ENCODE results near the gene LSM14B. TPM values are rescaled to one million over a fixed set of nuclear protein-coding genes. Genes with fewer than 3 reads are reported as not detected.
"Not testable (repeated sequence)": the region's sequence is repeated elsewhere in the genome, so short reads cannot be mapped to it uniquely, and the experiment has no call there.

Gene LSM14B
- 38.6 and 39.4 TPM in 2 replicates for total RNA-seq

DNA sequence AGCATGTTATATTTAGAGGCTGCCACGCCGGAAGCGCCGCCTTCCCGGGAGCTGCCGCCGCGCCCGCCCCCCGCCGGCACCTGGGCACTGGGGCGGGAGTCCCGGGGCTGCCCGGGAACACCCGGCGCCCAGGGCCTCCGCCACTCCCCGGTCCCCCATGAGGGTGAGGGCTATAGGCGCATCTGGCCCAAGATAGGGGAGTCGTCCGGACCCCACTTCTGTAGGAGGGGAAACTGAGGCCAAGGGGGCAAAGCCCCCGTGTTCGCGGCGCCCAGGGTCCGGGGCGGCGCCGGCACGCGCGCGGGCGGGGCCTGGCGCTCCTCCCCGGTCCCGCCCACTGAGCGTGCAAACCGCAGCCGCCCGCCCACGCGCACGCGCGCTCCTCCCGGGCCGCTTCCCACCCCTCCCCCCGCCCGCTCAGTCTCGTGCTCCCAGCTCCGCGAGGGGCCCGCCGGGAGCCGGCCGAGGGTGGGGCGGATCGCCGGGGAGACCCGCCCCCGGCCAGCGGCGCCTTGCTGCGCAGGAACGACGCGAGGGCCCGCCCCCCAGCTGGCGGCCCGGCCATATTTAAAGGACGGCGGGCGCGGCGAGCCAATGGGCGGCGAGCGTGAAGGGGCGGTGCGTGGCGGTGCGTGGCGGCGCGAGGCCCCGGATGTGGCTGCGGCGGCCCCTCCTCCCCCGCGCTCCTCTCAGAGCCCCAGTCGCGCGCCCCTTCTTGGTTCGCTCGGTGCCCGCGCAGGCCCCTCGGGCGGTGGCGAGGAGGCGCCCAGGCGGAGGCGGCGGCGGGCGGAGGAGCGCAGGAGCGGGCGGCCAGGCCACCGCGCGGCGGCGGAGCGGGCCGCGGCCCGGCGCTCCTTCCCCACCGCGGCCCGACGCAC, at the start of gene LSM14B:
LSM14B (plus strand) TSS at position 700 of the 878 bp plus-strand sequence. CDS start 192 bp downstream, outside the sequence.
- intact Hi-C loops (cut with micrococcal nuclease) = loop anchor here (1.0 to 5.0 kb wide), 8 partner anchors 21 to 673 kb away; partner anchors contain the start of genes ADRM1, CABLES2, MTG2 and OSBPL2

DNA sequence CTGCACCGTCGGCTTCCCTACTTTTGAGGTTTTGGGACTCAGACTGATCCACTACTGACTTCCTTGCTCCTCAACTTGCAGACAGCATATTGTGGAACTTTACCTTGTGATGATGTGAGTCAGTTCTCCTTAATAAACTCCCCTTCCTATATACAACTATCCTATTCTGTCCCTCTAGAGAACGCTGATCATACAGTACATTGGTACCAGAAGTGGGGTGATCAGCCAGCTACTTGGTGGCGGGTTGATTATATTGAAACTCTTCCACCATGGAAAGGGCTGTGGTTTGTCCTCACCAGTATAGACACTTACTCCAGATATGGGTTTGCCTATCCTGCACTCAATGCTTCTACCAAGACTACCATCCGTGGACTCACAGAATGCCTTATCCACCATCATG, 49.0 kb upstream of the LSM14B start:
- intact Hi-C loops (cut with micrococcal nuclease) = no loop called here

DNA sequence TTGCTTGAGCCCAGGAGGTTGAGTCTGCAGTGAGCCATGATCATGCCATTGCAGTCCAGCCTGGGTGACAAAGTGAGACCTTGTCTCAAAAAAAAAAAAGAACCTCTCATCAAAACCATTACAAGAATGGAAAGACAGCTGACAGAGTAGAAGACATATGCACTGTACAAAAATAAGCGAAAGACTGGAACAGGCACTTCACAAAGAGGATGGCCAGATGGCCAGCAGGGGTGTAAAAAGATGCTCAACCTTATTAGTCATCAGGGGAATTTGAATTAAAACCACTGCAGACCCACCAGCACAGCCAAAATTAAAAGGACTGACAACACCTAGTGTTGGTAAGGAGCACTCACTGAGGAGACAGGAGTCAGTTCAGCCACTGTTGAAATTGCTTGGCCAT, 43.1 kb upstream of the LSM14B start:
- intact Hi-C loops (cut with micrococcal nuclease) = no loop called here

DNA sequence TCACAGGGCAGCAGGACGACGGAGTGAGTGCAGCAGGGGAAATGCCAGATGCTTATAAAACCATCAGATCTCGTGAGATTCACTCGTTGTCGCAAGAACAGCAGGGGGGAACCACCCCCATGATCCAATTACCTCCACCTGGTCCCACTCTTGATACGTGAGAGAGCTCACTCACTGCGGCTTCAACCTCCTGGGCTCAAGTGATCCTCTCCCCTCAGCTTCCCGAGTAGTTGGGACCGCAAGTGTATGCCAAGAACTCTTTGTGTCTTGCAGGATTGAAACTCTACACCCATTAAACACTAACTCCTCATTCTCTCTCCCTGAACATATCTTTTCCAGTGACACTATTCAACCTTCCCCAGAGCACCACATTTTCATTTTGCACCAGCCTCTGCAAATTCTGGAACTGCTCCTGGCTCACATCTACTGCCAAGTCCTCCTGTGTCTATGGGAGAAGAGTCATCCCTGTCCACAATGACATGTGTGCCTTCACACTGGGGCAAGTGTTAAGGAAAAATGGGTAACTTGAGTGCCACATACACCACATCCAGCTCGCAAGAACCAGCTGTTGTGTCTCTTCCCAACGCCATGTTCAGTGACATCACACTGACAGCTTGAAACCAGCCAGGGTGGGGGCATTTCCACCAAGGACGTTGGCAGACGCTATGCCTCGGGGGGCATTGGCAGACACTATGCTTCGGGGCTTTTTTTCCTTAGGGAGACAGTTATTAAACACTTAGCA, 41.9 kb upstream of the LSM14B start:
- intact Hi-C loops (cut with micrococcal nuclease) = no loop called here

DNA sequence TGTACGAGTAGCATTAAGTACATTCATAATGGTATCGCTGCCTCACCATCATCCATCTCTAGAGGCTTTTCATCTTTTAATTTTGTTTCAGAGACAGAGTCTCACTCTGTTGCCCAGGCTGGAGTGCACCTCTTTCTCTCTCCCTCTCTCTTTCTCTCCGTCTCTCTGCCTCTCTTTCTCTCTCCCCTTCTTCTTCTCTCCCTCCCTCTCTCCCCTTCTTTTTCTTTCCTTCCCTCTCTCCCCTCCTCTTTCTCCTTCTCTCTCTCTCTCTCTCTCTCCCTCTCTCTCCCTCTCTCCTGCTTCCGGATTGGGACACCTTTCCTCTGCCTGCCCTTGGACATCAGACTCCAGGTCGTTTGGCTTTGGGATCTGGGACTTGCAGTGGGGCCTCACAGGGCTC, 39.0 kb upstream of the LSM14B start:
- intact Hi-C loops (cut with micrococcal nuclease) = no loop called here

DNA sequence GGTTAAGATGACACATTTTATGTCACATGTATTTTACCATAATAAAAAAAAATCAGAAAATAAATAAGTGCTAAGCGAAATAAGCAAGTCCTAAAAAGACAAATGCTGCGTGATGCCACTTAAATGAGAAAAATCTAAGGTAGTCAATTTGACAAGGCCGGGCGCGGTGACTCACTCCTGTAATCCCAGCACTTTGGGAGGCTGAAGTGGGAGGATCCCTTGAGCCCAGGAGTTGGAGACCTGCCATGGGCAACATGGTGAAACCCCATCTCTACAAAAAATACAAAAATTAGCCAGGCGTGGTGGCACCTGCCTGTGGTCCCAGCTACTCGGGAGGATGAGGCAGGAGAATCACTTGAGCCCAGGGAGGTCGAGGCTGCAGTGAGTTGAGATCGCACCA, 38.1 kb upstream of the LSM14B start:
- intact Hi-C loops (cut with micrococcal nuclease) = not testable (repeated sequence)

DNA sequence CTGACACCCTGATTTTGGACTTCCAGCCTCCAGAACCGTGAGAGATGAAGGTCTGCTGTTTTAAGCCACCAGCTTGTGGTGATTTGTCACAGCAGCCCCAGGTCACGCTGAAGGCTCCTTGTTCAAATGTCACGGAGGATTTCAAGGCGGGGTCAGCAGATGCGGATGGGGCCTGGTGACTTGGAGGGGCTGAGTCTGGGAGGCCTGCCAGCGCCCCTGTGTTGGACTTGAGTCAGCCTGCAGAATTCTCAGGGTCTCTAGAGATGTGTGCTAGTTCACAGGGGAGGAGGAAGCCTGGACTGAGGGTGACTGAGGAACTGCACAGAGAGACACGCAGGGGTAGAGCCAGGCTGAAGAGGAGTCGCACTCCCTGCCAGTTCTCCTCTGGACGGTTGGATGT, 37.1 kb upstream of the LSM14B start:
- intact Hi-C loops (cut with micrococcal nuclease) = no loop called here

DNA sequence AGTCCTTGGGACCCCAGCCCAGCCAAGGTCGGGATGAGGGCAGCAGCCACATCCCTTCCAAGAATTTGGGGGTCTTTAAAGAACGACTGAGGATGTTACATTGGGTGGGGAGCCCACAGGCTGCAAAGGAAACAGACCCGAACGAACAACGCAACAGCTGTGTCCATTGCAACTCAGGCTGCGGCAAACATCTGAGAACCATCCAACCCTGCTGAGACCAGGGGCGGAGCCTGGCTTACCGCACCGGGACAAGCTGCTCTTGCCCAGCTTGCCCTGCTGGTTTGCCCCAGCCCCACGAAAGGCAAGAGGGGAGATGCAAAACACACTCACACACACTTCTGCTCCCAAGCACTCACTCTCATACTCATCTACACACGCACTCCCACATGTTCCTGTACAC, 35.0 kb upstream of the LSM14B start:
- intact Hi-C loops (cut with micrococcal nuclease) = no loop called here

DNA sequence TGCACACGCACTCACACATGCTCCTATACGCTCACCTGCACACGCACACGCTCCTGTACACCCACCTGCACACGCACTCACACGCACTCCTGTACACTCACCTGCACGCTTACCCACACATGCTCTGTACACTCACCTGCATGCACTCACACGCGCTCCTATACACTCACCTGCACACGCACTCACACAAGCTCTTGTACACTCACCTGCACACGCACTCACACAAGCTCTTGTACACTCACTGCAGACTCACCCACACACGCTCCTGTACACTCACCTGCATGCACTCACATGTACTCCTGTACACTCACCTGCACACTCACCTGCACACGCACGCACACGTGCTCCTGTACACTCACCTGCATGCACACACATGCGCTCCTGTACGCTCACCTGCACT, 34.6 kb upstream of the LSM14B start:
- intact Hi-C loops (cut with micrococcal nuclease) = no loop called here

DNA sequence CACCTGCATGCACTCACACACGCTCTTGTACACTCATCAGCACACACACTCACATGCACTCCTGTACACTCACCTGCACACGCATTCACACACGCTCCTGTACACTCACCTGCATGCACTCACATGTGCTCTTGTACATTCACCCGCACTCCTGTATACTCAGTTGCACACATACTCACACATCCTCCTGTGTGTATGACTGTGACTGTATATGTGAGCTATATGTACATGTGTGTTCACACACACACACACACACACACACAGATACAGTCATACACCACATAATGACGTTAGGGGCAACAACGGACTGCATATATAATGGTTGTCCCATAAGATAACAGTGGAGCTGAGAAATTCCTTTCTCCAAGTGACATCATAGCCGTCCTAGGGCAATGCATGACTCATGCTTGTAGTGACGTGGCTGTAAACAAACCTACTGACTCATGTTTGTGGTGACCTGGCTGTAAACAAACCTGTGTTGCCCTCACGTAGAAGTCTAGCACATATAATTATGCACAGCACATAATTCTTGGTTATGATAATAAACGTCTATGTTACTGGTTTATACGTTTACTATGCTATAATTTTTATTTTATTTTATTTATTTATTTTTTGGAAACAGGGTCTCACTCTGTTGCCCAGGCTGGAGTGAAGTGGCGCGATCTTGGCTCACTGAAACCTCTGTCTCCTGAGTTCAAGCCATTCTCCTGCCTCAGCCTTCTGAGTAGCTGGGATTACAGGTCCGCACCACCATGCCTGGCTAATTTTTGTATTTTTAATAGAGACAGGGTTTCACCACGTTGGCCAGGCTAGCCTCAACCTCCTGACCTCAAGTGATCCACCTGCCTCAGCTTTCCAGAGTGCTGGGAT, 33.8 kb upstream of the LSM14B start:
- intact Hi-C loops (cut with micrococcal nuclease) = no loop called here

DNA sequence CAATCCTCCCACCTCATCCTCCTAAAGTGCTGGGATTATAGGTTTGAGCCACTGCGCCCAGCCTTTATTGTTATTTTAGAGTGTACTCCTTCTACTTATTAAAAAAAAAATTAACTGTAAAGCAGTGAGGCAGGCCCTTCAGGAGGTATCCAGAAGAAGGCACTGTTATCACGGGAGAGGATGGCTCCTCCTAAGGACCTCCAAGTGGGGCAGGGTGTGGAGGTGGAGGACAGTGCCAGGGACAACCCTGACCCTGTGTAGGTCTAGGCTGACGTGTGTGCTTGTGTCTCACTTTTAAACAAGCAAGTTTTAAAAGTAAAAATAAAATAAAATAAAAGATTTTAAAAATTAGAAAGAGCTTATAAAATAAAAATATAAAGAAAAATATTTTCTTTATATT, 32.9 kb upstream of the LSM14B start:
- intact Hi-C loops (cut with micrococcal nuclease) = no loop called here

DNA sequence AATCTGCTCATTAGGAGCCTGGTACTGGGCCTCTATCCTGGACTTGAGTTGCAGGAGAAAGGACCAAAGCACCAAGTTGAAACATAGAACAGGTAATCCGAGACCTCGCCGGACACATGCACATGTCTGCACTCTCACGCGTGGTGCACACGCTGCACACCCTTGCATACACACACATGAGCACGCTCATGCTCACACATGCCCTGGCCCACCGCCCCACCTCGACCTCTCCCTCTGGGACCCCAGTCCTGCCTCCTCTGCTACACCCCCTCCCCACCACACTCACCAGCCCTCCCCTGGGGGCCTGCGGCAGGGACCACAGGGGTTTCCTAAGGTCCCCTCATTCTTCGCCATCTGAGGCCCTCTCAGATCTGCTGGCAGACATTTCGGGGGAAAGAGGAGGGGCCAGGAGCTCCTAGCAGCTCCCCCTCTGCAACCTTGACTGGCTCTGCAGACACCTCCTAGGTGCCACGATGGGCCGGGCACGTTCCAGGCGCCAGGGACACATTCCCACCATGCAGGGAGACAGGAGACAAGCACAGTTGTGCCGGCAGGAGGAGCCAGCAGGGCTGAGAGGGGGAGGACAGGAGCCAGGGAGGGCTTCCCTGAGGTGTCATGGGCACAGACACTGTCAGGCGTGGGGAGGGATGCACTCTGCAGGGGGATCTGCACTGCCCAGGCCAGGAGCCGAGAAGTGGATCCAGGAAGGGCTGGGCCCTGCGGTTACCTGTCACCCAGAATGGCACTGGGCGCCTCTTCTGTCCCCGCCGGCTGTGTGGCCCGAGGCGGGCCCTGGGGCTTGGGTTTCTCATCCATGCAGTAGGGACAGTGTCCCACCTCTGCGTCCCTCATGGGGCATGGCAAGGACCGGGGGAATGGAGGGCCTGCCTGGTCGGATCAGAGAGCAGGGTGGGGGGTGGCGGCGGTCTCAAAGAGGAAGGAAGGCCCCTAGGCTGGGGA, 25.6 kb upstream of the LSM14B start:
- intact Hi-C loops (cut with micrococcal nuclease) = no loop called here

DNA sequence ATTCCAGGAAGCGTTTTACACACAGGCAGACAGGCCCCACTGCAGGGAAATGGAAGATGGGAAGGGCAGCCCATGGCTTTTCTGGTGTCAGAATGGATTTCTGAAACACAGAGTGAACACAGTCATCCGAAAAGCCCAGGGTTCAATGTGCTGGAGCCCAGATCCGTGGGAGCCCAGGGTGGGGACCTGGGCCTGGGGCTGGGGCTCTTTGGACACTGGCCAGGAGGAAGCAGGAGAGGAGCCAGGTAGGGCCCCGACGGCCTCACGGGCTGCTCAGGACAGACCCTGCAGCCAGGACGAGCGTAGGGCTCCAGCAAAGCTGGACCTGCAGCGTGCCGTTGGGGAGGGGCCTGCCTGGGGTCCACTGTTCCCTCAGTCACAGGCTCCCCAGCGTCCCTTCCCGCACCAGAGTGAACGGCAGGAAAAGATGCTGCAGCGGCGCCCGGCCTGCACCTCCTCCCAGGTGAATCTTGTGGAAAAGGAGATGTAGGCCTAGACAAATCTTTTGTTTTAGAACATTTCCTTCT, 24.3 kb upstream of the LSM14B start:
- intact Hi-C loops (cut with micrococcal nuclease) = no loop called here

DNA sequence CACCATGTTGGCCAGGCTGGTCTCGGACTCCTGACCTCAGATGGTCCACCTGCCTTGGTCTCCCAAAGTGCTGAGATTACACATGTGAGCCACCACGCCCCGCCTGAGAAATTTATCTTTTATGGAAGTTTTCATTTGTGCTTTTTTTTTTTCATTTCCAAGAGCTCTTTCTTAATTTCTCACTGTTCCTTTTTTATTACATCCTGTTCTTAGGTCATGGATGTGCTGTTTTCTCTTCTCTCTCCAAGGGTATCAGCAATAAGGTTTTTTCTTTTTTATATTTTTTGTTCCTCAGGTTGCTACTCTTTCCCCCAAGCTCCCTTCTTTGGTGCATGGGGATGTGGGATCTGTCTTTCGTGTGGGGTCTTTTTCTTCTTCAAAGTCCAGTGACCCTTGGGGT, 21.2 kb upstream of the LSM14B start:
- intact Hi-C loops (cut with micrococcal nuclease) = no loop called here

DNA sequence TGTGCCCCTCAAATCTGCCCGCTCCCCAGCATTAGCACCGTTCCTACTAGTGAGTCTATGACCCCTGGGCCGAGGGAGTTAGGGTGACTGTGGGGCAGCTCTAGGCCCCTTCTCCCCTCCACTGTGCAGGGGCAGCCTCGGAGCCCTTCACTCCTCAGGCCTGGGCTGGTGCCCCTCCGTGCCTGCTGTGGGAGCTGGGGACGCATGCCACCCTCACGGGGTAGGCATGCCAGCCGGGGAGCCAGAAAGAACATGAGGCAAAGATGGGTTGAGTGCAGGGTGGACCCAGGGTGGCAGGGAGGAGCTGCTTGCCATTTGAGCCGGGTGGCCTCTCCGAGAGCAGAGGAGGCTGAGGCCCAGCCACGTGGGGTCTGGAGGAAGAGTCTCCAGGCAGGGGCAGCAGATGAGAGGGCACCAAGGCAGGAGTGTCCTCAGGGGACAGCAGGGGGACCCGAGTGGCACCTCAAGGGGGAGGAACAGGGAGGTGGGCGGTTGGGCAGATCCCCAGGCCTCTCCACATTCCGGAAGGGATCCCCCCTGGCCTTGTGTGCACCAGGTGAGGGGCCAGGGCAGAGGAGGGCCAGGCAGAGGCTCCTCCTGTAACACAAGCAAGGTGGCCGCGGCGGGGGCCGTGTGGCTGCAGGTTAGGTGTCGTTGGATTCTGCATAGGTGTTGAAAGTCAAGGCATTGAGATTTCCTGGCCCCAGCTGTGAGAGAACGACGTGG, 18.6 kb upstream of the LSM14B start:
- intact Hi-C loops (cut with micrococcal nuclease) = no loop called here

DNA sequence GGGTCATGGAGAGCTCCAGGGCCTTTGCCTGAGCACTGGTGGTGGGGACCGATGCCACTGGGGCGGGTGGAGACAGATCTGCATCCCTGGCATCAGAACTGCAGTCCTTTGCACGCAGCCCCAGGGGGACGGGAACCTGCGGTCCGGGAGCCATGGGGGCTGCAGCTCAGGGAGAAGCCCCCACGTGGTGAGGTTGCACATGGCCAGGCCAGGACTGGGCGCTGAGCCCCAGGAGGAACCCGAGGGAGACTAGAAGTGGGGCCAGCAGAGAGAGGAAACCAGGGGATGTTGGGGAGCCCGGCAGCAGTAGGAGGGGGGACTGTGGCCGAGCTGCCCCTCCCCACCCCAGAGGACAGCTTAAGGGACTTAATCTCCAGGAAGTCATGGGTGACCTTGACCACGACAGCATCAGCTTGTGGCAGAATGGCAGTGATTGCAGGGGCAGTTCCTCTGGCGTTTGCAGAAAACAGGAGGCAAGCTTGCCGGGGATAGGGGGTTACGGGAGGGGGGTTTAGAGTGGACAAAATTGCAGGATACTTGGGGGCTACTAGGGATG, 18.0 kb upstream of the LSM14B start:
- intact Hi-C loops (cut with micrococcal nuclease) = no loop called here

DNA sequence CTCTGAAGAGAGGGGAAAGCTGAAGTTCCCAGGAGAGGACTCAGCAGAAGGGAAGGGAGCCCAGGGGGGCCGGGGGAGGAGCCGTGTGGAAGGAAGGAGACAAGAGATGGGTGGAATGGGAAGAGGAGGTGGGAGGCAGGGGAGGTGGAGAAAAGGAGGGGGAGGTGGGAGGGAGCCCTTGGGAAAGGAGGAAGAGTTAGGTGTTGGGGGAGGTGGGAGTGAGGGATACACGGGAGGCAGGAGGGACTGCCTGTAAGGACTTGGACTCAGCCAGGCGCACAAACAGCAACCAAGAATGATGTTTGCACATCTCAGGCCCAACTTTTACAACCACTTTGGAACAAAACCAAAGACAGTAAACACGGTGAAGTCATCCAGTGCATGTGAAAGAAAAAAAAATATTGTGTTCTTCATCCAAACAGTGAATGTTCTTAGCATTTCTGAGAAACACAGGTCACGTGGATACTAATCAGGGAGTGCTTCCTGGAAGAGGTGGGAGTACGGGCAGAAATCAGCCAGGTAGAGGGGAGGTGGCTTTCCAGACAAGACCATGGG, 17.4 kb upstream of the LSM14B start:
- intact Hi-C loops (cut with micrococcal nuclease) = no loop called here

DNA sequence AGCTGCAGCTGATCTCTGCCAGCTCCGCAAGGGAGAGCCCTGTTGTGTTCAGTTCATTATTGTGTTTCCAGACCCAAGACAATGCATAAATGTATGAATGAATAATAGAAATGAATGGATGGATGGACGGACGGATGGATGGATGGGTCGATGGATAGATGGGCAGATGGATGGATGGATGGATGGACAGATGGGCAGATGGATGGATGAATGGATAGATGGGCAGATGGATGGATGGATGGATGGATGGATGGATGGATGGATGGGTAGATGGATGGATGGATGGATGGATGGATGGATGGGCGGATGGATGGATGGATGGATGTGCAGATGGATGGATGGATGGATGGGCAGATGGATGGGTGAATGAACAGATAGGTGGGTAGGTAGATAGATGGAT, 16.7 kb upstream of the LSM14B start:
- intact Hi-C loops (cut with micrococcal nuclease) = no loop called here

DNA sequence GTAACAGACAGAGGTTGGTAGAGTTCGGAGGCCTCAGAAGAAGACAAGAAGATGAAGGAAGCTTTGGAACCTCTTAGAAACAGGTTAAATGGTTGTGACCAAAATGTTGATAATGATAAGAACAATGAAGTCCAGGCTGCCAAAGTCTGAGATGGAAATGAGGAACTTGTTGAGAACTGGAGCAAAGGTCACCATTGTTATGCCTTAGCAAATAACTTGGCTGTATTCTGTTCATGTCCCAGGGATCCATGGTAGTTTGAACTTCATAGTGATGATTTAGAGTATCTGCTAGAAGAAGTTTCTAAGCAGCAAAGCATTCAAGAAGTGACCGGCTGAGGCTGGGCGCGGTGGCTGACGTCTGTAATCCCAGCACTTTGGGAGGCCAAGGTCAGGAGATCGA, 11.1 kb upstream of the LSM14B start:
- intact Hi-C loops (cut with micrococcal nuclease) = no loop called here
